Ascending aorta (tissue), 2 donors: ENCODE data around the gene WFDC12. TPM values are rescaled to one million over a fixed set of nuclear protein-coding genes. Genes with fewer than 3 reads are reported as not detected.

Experiments used
- DNase-seq, 2 donors: peaks; one replicate each; pipeline ENCODE4 v3.0.0-alpha.2; 2019; ENCODE audit warnings: low spot score in 2 of 2
- H3K27ac ChIP-seq, 2 donors: fragments of 200-600 bp; sonication (generic); one replicate each; pipeline ENCODE4 v1.5.1; 2016 to 2017; ENCODE audit warnings: mild to moderate bottlenecking in 1 of 2
- H3K27me3 ChIP-seq: fragments of 200-600 bp; sonication (generic); one replicate; pipeline ENCODE4 v1.5.1; 2017
- H3K36me3 ChIP-seq, 2 donors: fragments of 200-600 bp; sonication (generic); one replicate each; pipeline ENCODE4 v1.5.1; 2016
- H3K4me1 ChIP-seq, 2 donors: fragments of 200-600 bp; sonication (generic); one replicate each; pipeline ENCODE4 v1.5.1; 2016 to 2017; ENCODE audit warnings: mild to moderate bottlenecking in 1 of 2
- H3K4me3 ChIP-seq, 2 donors: fragments of 200-600 bp; sonication (generic); one replicate each; pipeline ENCODE4 v1.5.1; 2016 to 2017; ENCODE audit warnings: mild to moderate bottlenecking in 1 of 2
- H3K9me3 ChIP-seq, 2 donors: fragments of 200-600 bp; sonication (generic); one replicate each; pipeline ENCODE4 v1.5.1; 2016
- intact Hi-C: fragments of 100-400 bp; cut with DNase I; formaldehyde crosslinking; loops from one replicate; pipeline ENCODE4 v1.15.1; 2023
- total RNA-seq: library from RNA; depleted of rRNA; stranded (reverse); fragments of >200 nt; gene quantifications from one replicate; pipeline ENCODE4 v1.1.0, GENCODE V29; 2016
- TF ChIP-seq, protein P1 (sequence below), 3 experiments: fragments of 200-600 bp in 2 of 3; fragments of 450-650 bp in 1 of 3; sonication (generic) in 2 of 3; IDR thresholded peaks; one replicate each; pipeline ENCODE4 v1.5.1; 2016 to 2019; ENCODE audit warnings: antibody characterized with exemption in 3 of 3, mild to moderate bottlenecking in 1 of 3, moderate library complexity in 1 of 3

The WFDC12 gene
- total RNA-seq, 1 donor from 2014 or later = not detected

DNA sequence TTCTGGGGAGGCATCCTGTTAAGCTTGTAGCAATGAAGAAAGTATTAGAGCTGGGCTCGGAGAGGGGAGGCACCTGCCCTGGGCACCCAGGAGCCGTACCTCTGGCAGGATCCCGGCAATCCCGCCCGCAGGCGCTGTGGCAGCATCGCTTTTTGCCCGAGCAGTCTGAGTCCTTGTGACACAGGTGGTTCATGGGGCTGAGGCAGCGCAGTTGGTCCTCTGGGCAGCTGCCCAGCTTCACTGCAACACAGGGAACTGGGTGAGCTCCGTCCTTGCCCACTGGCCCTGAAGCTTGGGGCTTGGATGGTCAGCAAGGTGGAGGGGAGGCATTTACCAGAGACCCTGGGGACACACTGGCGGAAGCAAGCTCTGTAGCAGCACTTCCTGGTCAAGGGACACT is 14.0 kb downstream of the WFDC12 start:
- H3K9me3 ChIP-seq = no peaks in the 10 kb centered on the region

DNA sequence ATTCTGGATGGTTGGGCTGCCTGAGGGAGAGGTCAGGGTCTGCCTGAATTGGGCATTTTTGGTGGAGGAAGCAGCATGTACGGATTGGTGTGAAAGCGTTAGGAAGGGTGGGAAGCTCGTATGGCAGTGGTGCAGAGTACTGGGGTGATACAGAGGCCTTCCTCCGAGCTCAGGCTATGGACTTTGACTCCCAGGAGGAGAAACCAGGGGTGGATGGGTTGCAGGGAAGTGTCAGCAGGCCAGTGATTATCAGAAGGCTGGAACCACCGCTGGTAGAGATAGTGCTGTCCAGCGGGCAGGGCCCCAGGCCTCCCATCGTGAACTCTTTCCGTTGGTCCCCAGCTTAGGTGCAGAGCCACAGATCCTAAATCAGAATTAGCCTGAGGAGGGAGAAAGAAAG is 14.6 kb downstream of the WFDC12 start:
- TF ChIP-seq, protein P1, sequence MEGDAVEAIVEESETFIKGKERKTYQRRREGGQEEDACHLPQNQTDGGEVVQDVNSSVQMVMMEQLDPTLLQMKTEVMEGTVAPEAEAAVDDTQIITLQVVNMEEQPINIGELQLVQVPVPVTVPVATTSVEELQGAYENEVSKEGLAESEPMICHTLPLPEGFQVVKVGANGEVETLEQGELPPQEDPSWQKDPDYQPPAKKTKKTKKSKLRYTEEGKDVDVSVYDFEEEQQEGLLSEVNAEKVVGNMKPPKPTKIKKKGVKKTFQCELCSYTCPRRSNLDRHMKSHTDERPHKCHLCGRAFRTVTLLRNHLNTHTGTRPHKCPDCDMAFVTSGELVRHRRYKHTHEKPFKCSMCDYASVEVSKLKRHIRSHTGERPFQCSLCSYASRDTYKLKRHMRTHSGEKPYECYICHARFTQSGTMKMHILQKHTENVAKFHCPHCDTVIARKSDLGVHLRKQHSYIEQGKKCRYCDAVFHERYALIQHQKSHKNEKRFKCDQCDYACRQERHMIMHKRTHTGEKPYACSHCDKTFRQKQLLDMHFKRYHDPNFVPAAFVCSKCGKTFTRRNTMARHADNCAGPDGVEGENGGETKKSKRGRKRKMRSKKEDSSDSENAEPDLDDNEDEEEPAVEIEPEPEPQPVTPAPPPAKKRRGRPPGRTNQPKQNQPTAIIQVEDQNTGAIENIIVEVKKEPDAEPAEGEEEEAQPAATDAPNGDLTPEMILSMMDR (IDR thresholded peaks at IDR 0.05) = no peak
- Histone ChIP-seq H3K27me3 (no peaks in the 10 kb centered on the region), H3K4me1 (no peaks in the 10 kb centered on the region), H3K36me3 (no peaks in the 10 kb centered on the region), H3K4me3 (no peak overlapping the region), H3K27ac (no peak overlapping the region), H3K9me3 (no peaks in the 10 kb centered on the region)
- no peak for DNase-seq
- intact Hi-C loops = no loop called here

More for the DNA sequence above, 14.0 kb downstream of the WFDC12 start:
- Histone ChIP-seq H3K4me1 (no peaks in the 10 kb centered on the region), H3K4me3 (no peak overlapping the region), H3K27ac (no peak overlapping the region), H3K36me3 (no peaks in the 10 kb centered on the region), H3K27me3 (no peaks in the 10 kb centered on the region)
- intact Hi-C loops = no loop called here
- no peak for DNase-seq
- TF ChIP-seq, protein P1 (IDR thresholded peaks at IDR 0.05) = no peak

DNA sequence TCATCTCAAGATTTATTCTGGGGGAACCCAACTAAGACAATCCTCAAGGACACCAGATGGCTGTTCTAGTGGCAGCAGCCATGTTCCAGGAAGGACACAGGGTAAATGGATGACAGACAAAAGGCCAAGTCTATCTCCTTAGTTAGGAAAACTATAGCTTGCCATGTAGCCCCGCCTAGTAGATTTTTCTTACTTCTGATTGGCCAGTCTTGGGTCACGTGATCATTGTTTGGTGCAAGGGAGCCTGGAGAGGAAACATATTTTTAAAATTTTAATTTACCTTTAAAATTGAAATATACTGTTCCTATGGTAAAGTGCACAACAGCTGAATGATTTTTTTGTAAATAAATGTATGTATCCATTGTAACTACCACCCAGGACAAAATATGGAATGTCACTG is 18.9 kb downstream of the WFDC12 start:
- no peaks in the 10 kb centered on the region for H3K36me3 ChIP-seq
- no peak for DNase-seq
- no peak overlapping the region for H3K27ac ChIP-seq
- intact Hi-C loops = no loop called here
- no peaks in the 10 kb centered on the region for H3K4me1 ChIP-seq
- H3K9me3 ChIP-seq = no peaks in the 10 kb centered on the region
- TF ChIP-seq, protein P1 (IDR thresholded peaks at IDR 0.05) = no peak
- H3K4me3 ChIP-seq = no peak overlapping the region
- no peaks in the 10 kb centered on the region for H3K27me3 ChIP-seq

DNA sequence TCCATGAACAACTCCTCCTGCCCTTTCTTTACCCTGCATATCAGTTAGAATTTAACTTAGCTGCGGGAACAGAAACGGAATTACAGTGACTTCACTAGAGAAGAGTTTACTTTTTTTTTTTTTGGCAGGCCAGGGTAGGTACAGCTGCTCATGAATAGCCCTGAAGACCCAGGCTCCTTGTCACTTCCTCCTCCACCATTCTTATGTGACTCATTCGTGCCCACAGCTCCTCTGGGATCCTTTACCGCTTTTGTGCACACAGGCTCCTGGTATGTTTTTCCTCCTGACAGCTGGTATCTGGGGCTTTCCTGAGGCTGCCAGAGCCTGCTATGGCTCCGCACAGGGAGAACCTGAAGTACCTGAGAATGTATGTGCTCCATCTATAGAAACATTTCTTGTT is 19.5 kb downstream of the WFDC12 start:
- Histone ChIP-seq H3K9me3 (no peaks in the 10 kb centered on the region), H3K27me3 (no peaks in the 10 kb centered on the region), H3K4me1 (no peaks in the 10 kb centered on the region), H3K27ac (no peak overlapping the region), H3K36me3 (no peaks in the 10 kb centered on the region), H3K4me3 (no peak overlapping the region)
- no peak for DNase-seq
- intact Hi-C loops = no loop called here
- TF ChIP-seq, protein P1 (IDR thresholded peaks at IDR 0.05) = no peak

DNA sequence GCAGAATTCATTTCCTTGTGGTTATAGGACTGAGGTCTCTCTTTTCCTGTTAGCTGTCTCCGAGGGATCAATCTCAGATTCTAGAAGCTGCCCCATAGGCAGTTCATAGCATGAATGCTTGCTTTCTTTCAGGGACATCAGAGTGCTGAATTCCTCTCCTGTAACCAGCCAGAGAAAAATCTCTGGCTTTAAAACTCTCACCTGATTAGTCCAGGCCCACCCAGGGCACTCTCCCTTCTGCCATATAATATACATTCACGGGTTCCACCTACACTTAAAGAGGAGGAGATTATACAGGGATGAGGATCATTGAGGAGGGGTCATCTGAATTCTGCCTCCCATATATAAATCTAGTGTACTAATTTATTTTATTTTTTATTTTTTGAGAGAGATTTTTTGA is 21.2 kb downstream of the WFDC12 start:
- Histone ChIP-seq H3K27me3 (no peaks in the 10 kb centered on the region), H3K4me3 (no peak overlapping the region), H3K9me3 (no peaks in the 10 kb centered on the region), H3K27ac (no peak overlapping the region), H3K36me3 (no peaks in the 10 kb centered on the region), H3K4me1 (no peaks in the 10 kb centered on the region)
- no peak for DNase-seq
- TF ChIP-seq, protein P1 (IDR thresholded peaks at IDR 0.05) = no peak
- intact Hi-C loops = no loop called here

DNA sequence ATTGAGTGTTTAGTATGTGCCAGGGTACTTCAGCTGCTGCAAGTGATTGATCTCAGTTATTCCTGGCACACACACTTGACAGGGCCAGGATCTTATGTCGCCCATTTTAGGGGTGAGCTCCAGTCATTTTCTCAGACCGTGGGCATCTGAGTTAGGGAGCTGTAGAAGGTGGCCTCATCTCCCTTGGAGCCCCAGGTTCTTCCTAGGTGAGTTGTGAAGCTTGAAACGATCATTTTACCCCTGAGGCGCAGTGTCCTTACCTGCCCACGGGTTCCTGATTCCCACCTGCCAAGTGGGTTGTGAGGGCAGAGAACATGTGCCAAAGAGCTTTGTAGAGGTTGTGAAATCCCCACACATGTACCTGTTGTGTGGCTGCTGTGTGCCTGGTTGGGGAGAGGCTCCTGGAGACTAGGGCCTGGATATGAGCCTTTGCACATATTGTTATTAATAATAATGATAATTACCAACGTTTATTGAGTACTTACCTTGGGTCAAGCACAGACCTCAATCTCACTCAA is 22.9 kb downstream of the WFDC12 start:
- TF ChIP-seq, protein P1 (IDR thresholded peaks at IDR 0.05) = no peak
- intact Hi-C loops = no loop called here
- no peaks in the 10 kb centered on the region for H3K27me3 ChIP-seq

More for the DNA sequence above, 22.9 kb downstream of the WFDC12 start:
- no peak overlapping the region for H3K27ac ChIP-seq
- H3K4me1 ChIP-seq = no peaks in the 10 kb centered on the region
- H3K4me3 ChIP-seq = no peak overlapping the region
- no peak for DNase-seq
- H3K9me3 ChIP-seq = no peaks in the 10 kb centered on the region
- no peaks in the 10 kb centered on the region for H3K36me3 ChIP-seq
